HCT116 (cell line): ENCODE results near the gene IFT122. TPM values are rescaled to one million over a fixed set of nuclear protein-coding genes. Genes with fewer than 3 reads are reported as not detected.
"Not testable (repeated sequence)": the region's sequence is repeated elsewhere in the genome, so short reads cannot be mapped to it uniquely, and the experiment has no call there.

ENCODE experiments used
- ATAC-seq: fragments of 200-7000 bp; cut with Tn5 transposase; 2 replicates; pipeline ENCODE4 v1.9.1; 2020; ENCODE audit warnings: mild to moderate bottlenecking, moderate library complexity
- BruUV-seq: library from RNA; stranded (reverse); fragments of 400-500 nt; replicated peaks from 2 replicates; lab custom pipeline; 2021; lab: Mats Ljungman, UMichigan
- CTCF ChIA-PET: fragments of 300-600 bp; sonication (Branson Sonifier 250); formaldehyde crosslinking; loops from one replicate; lab custom pipeline; 2021; ENCODE audit warnings: antibody characterized with exemption; lab: Charles Lee
- POLR2A ChIA-PET: fragments of 300-600, 350-600 bp; sonication (Branson Sonifier 250); formaldehyde crosslinking; loops from one replicate; lab custom pipeline; 2021; ENCODE audit warnings: antibody characterized with exemption; lab: Charles Lee
- RAD21 ChIA-PET, 2 experiments: fragments of 300-600 bp; sonication (Branson Sonifier 250); formaldehyde crosslinking; loops; one replicate each; lab custom pipeline; 2023; ENCODE audit warnings: low total read pairs in 2 of 2; ENCODE audit not compliant: uncharacterized antibody in 2 of 2, unreplicated experiment in 2 of 2, low non-redundant PET in 1 of 2; lab: Charles Lee
- DNase-seq: peaks from one replicate; pipeline ENCODE4 v3.0.0-alpha.2; 2010; ENCODE audit warnings: low read depth, low spot score
- H2AFZ ChIP-seq: fragments of 200-600 bp; shearing (Covaris generic), sonication (generic); 2 replicates; pipeline ENCODE4 v1.6.1; 2017; ENCODE audit warnings: low read depth, mixed run types, mixed read lengths, antibody characterized with exemption, low read length; ENCODE audit not compliant: poor library complexity, severe bottlenecking
- H3K27ac ChIP-seq: 2 replicates; pipeline ENCODE4 v1.5.1; 2012; ENCODE audit warnings: low read depth, low read length
- H3K27me3 ChIP-seq: fragments of 200-600 bp; sonication (generic); 2 replicates; pipeline ENCODE4 v1.6.1; 2016; ENCODE audit warnings: mixed run types, low read length, mixed read lengths; ENCODE audit not compliant: insufficient read depth
- H3K36me3 ChIP-seq, 2 experiments: fragments of 200-500 bp in 1 of 2; fragments of 200-600 bp in 1 of 2; sonication (Bioruptor generic) in 1 of 2; sonication (generic) in 1 of 2; 2 replicates each; pipeline versions ENCODE4 v1.5.1 to v1.6.1; 2014 to 2016; ENCODE audit warnings: low read length in 2 of 2, inconsistent platforms in 1 of 2, mixed read lengths in 1 of 2, mixed run types in 1 of 2; ENCODE audit not compliant: insufficient read depth in 2 of 2, control insufficient read depth in 1 of 2
- H3K4me1 ChIP-seq, 2 experiments: fragments of 200-600 bp in 1 of 2; sonication (generic) in 1 of 2; 2 replicates each; pipeline versions ENCODE4 v1.5.1 to v1.6.1; 2012 to 2017; ENCODE audit warnings: low read length in 2 of 2, inconsistent platforms in 1 of 2, mild to moderate bottlenecking in 1 of 2, mixed read lengths in 1 of 2, mixed run types in 1 of 2, moderate library complexity in 1 of 2; ENCODE audit not compliant: insufficient read depth in 2 of 2, control insufficient read depth in 1 of 2
- H3K4me2 ChIP-seq: fragments of 200-600 bp; sonication (generic); 2 replicates; pipeline ENCODE4 v1.6.1; 2017; ENCODE audit warnings: mixed run types, low read length, mixed read lengths
- H3K4me3 ChIP-seq, 2 experiments: fragments of 200-600 bp in 1 of 2; sonication (generic) in 1 of 2; replicated peaks in 1 of 2; 2 replicates each; pipeline ENCODE4 v1.5.1; 2011 to 2016; ENCODE audit warnings: low read length in 2 of 2, control low read depth in 1 of 2, low read depth in 1 of 2, mild to moderate bottlenecking in 1 of 2, mixed read lengths in 1 of 2, mixed run types in 1 of 2
- H3K79me2 ChIP-seq: fragments of 200-600 bp; sonication (generic); 2 replicates; pipeline ENCODE4 v1.6.1; 2017; ENCODE audit warnings: mild to moderate bottlenecking, mixed run types, low read length, moderate library complexity, mixed read lengths; ENCODE audit not compliant: insufficient read depth
- H3K9ac ChIP-seq: fragments of 200-600 bp; sonication (generic); 2 replicates; pipeline ENCODE4 v1.6.1; 2016; ENCODE audit warnings: low read length, mixed read lengths
- H3K9me2 ChIP-seq: fragments of 200-600 bp; sonication (generic), shearing (Covaris generic); 2 replicates; pipeline ENCODE4 v1.6.1; 2017; ENCODE audit warnings: mixed run types, mild to moderate bottlenecking, moderate library complexity; ENCODE audit not compliant: insufficient read depth
- H3K9me3 ChIP-seq, 2 experiments: fragments of 200-500 bp in 1 of 2; fragments of 200-600 bp in 1 of 2; sonication (Bioruptor generic) in 1 of 2; sonication (generic) in 1 of 2; 2 replicates each; pipeline ENCODE4 v1.6.1; 2014 to 2017; ENCODE audit warnings: low read length in 2 of 2, mixed read lengths in 2 of 2, inconsistent platforms in 1 of 2, low read depth in 1 of 2, mild to moderate bottlenecking in 1 of 2, mixed run types in 1 of 2, moderate library complexity in 1 of 2; ENCODE audit not compliant: control insufficient read depth in 1 of 2, insufficient read depth in 1 of 2
- H4K20me1 ChIP-seq: fragments of 200-600 bp; sonication (generic), shearing (Covaris generic); 2 replicates; pipeline ENCODE4 v1.6.1; 2017; ENCODE audit warnings: mixed run types, mild to moderate bottlenecking, moderate library complexity; ENCODE audit not compliant: insufficient read depth
- ZFX ChIP-seq: fragments of 450-650 bp; IDR thresholded peaks from 2 replicates; pipeline ENCODE4 v1.6.1; 2017
- intact Hi-C: fragments of 100-400 bp; cut with micrococcal nuclease; formaldehyde crosslinking; loops from 2 replicates; pipeline ENCODE4 v1.10.0; 2022
- total RNA-seq: library from RNA; stranded (reverse); gene quantifications from one replicate; pipeline ENCODE4 v1.2.1, GENCODE V29; 2021; ENCODE audit not compliant: unreplicated experiment
- TF ChIP-seq, protein P1 (sequence below): IDR thresholded peaks from 2 replicates; pipeline ENCODE4 v1.6.1; 2012
- TF ChIP-seq, protein P2 (sequence below): IDR thresholded peaks from 2 replicates; pipeline ENCODE4 v1.6.1; 2012

Gene IFT122
- total RNA-seq, 1 experiment from 2014 or later: 21.4 TPM

GRCh38 chr3:129439817-129440617 is at the start of gene IFT122, which contains the start of gene MBD4 (continued):
- TF ChIP-seq, protein P1, sequence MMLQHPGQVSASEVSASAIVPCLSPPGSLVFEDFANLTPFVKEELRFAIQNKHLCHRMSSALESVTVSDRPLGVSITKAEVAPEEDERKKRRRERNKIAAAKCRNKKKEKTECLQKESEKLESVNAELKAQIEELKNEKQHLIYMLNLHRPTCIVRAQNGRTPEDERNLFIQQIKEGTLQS: no peak
- peak; percentile 34; the same call in 1 of the 2 replicates for TF ChIP-seq ZFX
- TF ChIP-seq, protein P2, sequence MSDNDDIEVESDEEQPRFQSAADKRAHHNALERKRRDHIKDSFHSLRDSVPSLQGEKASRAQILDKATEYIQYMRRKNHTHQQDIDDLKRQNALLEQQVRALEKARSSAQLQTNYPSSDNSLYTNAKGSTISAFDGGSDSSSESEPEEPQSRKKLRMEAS: peak; percentile 18; the same call in 1 of the 2 replicates
- TF ChIP-seq, all 23 proteins: peak for 9

GRCh38 chr3:129391583-129391982 is 48.4 kb upstream of the IFT122 start:
- ATAC-seq, POLR2A ChIA-PET, H3K27me3 ChIP-seq, H3K27ac ChIP-seq, H4K20me1 ChIP-seq, DNase-seq, H3K4me2 ChIP-seq, H3K4me3 ChIP-seq, BruUV-seq, H3K9me3 ChIP-seq, intact Hi-C loops, CTCF ChIA-PET, RAD21 ChIA-PET, H3K9me2 ChIP-seq, H2AFZ ChIP-seq, H3K9ac ChIP-seq: not testable (repeated sequence)
- H3K36me3 ChIP-seq: peaks cover 15 to 40% of the 10 kb centered on the region in 2 experiments
- H3K4me1 ChIP-seq: peaks cover 23 to 26% of the 10 kb centered on the region in 2 experiments
- H3K79me2 ChIP-seq: peaks cover 21% of the 10 kb centered on the region

GRCh38 chr3:129392106-129392887 is 47.7 kb upstream of the IFT122 start:
- H3K9me2 ChIP-seq, H3K4me3 ChIP-seq, H2AFZ ChIP-seq, ATAC-seq, H4K20me1 ChIP-seq, intact Hi-C loops, CTCF ChIA-PET, RAD21 ChIA-PET, H3K9me3 ChIP-seq, H3K27me3 ChIP-seq, H3K4me2 ChIP-seq, H3K9ac ChIP-seq, H3K27ac ChIP-seq, BruUV-seq, DNase-seq, POLR2A ChIA-PET: not testable (repeated sequence)
- peaks cover 15 to 44% of the 10 kb centered on the region in 2 experiments for H3K36me3 ChIP-seq
- H3K79me2 ChIP-seq: peaks cover 28% of the 10 kb centered on the region
- peaks cover 22 to 26% of the 10 kb centered on the region in 2 experiments for H3K4me1 ChIP-seq
